K562 (cell line): ENCODE measurements around the gene ZNF581. TPM values are rescaled to one million over a fixed set of nuclear protein-coding genes. Genes with fewer than 3 reads are reported as not detected.
A peak's percentile ranks its signal among the peaks of the same experiment; 100 is the strongest.

Experiments
- AFF1 ChIP-seq, 2 experiments: fragments of 450-650 bp; IDR thresholded peaks; 2 replicates each; pipeline ENCODE4 v1.6.1; 2018; ENCODE audit warnings: mild to moderate bottlenecking in 2 of 2, low read depth in 1 of 2; ENCODE audit not compliant: partially characterized antibody in 2 of 2
- BHLHE40 ChIP-seq: IDR thresholded peaks from 2 replicates; pipeline ENCODE4 v1.6.1; 2011; ENCODE audit warnings: low read length, improper control_type of control experiment
- CC2D1A ChIP-seq: fragments of 450-650 bp; IDR thresholded peaks from 2 replicates; pipeline ENCODE4 v1.6.1; 2017; ENCODE audit warnings: mild to moderate bottlenecking
- ERF ChIP-seq: fragments of 450-650 bp; formaldehyde crosslinking; IDR thresholded peaks from 2 replicates; pipeline ENCODE4 v1.4.0; 2020; ENCODE audit warnings: mild to moderate bottlenecking, mixed read lengths
- FOXJ2 ChIP-seq: fragments of 200-800 bp; sonication (Bioruptor generic); IDR thresholded peaks from 2 replicates; pipeline ENCODE4 v1.6.1; 2016; ENCODE audit warnings: missing genetic modification characterization, missing compliant biosample characterization
- HDAC2 ChIP-seq: fragments of 450-650 bp; IDR thresholded peaks from 2 replicates; pipeline ENCODE4 v1.6.1; 2016; ENCODE audit warnings: mild to moderate bottlenecking
- HDAC3 ChIP-seq: fragments of 450-650 bp; IDR thresholded peaks from 2 replicates; pipeline ENCODE4 v1.6.1; 2018; ENCODE audit warnings: borderline replicate concordance, mild to moderate bottlenecking, moderate library complexity; ENCODE audit not compliant: partially characterized antibody
- NR3C1 ChIP-seq: sonication (generic); formaldehyde crosslinking; IDR thresholded peaks from 2 replicates; pipeline ENCODE4 v1.8.1; 2022; ENCODE audit warnings: missing genetic modification reagents
- POLR3G ChIP-seq: IDR thresholded peaks from 2 replicates; pipeline ENCODE4 v1.6.1; 2011; ENCODE audit not compliant: insufficient read length, insufficient replicate concordance; ENCODE audit errors: extremely low read depth
- RB1 ChIP-seq: fragments of 450-650 bp; IDR thresholded peaks from 2 replicates; pipeline ENCODE4 v1.6.1; 2017; ENCODE audit warnings: low read depth, mild to moderate bottlenecking
- SMARCA4 ChIP-seq: fragments of 450-650 bp; IDR thresholded peaks from 2 replicates; pipeline ENCODE4 v1.6.1; 2016
- SP1 ChIP-seq: sonication (generic); formaldehyde crosslinking; IDR thresholded peaks from 2 replicates; pipeline ENCODE4 v1.8.1; 2022; ENCODE audit warnings: mild to moderate bottlenecking, missing genetic modification reagents
- ZC3H4 ChIP-seq: sonication (generic); formaldehyde crosslinking; IDR thresholded peaks from 2 replicates; pipeline ENCODE4 v1.9.0; 2021; ENCODE audit warnings: missing genetic modification reagents, borderline replicate concordance
- ZNF232 ChIP-seq: sonication (generic); formaldehyde crosslinking; IDR thresholded peaks from 2 replicates; pipeline ENCODE4 v1.8.0; 2022; ENCODE audit warnings: mild to moderate bottlenecking, missing genetic modification reagents
- ZNF318 ChIP-seq, 2 experiments: fragments of 450-650 bp; IDR thresholded peaks; 2 replicates each; pipeline ENCODE4 v1.6.1; 2016; ENCODE audit warnings: mild to moderate bottlenecking in 2 of 2, borderline replicate concordance in 1 of 2, low read depth in 1 of 2, moderate library complexity in 1 of 2
- ZNF668 ChIP-seq: fragments of 250-450 bp; sonication (Bioruptor Pico); IDR thresholded peaks from 2 replicates; pipeline ENCODE4 v1.8.0; 2022; ENCODE audit warnings: mild to moderate bottlenecking, inconsistent platforms
- polyA plus RNA-seq, 8 experiments: library from polyadenylated mRNA; depleted of rRNA in 4 of 8; stranded (reverse) in 5 of 8; unstranded in 3 of 8; fragments of >200 nt; fragmentation: Nextera tagmentation in 2 of 8; fragmentation: Illumina TruSeq in 1 of 8; extraction: Ambion mirVana in 2 of 8; extraction: Trizol in 1 of 8; gene quantifications; 2 replicates each; pipeline versions ENCODE4 v1.2.1 to v1.2.3, GENCODE V29; 2011 to 2014; ENCODE audit warnings: inconsistent platforms in 1 of 8, missing spikeins in 1 of 8
- total RNA-seq, 7 experiments: library from RNA; depleted of rRNA in 6 of 7; stranded (reverse); fragments of >200 nt in 6 of 7; fragmentation: Illumina TruSeq in 2 of 7; extraction: Trizol in 2 of 7; gene quantifications; 2 replicates each; pipeline versions ENCODE4 v1.2.1 to v1.2.3, GENCODE V29; 2011 to 2021; ENCODE audit warnings: low replicate concordance in 1 of 7

Gene ZNF581
- total and polyA plus RNA-seq, 9 of the 15 experiments (the other 6 are each of a cell fraction or from before 2014, with no cell fraction given), result 2.4 to 39.4 (median 15.4) TPM

GRCh38 chr19:55640043-55640576, 3.3 kb upstream of the ZNF581 start (continued):
- TF ChIP-seq HDAC2 (0 out of 2 replicates have a peak, but pooled peaks have one; percentile 54), SMARCA4 (no peak), POLR3G (no peak), CC2D1A (0 out of 2 replicates have a peak, but pooled peaks have one; percentile 10), ZNF318 (IDR thresholded peaks at IDR 0.05; ENCODE audit: borderline replicate concordance in 1 of 2, low read depth in 1 of 2) (no peak), NR3C1 (peak; percentile 96), ZNF668 (CRISPR knock-in tag) (no peak), ERF (CRISPR knock-in tag) (peak; percentile 88), HDAC3 (no peak), FOXJ2 (tag) (no peak), AFF1 (IDR thresholded peaks at IDR 0.05; ENCODE audit: low read depth in 1 of 2, partially characterized antibody in 2 of 2) (no peak), SP1 (CRISPR knock-in tag) (peak; percentile 54), RB1 (peak; percentile 74), ZC3H4 (CRISPR knock-in tag) (no peak), BHLHE40 (peak; percentile 61), ZNF232 (CRISPR knock-in tag) (peak; percentile 99)
